Urothelium cell line (cell line): ENCODE measurements around the gene LAMTOR4.

ENCODE experiments used
- DNase-seq: peaks from one replicate; pipeline ENCODE4 v3.0.0; 2011; ENCODE audit warnings: low spot score, mixed read lengths
- FAIRE-seq: peaks from 2 replicates; lab custom pipeline; 2011; peaks lifted over from hg19 to GRCh38; lab: Jason Lieb, UNC

Gene LAMTOR4

DNA sequence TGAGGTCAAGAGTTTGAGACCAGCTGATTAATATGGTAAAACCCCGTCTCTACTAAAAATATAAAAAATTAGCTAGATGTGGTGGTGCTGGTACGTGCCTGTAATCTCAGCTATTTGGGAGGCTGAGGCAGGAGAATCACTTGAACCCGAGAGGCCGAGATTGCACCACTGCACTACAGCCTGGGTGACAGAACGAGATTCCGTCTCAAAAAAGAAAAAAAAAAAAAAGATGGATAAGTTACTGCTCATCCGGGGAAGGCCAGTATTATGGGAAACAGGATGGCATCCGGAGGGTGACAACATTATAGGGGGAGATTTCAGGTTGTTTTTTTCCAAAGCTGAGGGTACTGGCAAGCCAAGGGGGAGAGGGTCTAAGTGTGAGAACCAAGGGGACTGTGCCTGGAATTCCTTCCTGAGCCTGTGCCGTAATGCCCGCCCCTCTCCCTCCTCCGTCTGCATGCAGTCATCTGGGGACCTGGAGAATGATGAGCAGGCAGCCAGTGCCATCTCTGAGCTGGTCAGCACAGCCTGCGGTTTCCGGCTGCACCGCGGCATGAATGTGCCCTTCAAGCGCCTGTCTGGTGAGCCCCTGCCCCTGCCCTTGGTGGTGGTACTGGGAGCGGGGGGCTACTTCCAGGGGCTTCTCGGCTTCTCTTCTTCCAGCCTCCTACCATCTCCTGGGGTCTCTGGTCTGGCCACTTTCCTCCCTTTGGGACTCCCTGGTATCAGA, 4.4 kb downstream of the LAMTOR4 start:
- FAIRE-seq (no peak), DNase-seq (no peak)

DNA sequence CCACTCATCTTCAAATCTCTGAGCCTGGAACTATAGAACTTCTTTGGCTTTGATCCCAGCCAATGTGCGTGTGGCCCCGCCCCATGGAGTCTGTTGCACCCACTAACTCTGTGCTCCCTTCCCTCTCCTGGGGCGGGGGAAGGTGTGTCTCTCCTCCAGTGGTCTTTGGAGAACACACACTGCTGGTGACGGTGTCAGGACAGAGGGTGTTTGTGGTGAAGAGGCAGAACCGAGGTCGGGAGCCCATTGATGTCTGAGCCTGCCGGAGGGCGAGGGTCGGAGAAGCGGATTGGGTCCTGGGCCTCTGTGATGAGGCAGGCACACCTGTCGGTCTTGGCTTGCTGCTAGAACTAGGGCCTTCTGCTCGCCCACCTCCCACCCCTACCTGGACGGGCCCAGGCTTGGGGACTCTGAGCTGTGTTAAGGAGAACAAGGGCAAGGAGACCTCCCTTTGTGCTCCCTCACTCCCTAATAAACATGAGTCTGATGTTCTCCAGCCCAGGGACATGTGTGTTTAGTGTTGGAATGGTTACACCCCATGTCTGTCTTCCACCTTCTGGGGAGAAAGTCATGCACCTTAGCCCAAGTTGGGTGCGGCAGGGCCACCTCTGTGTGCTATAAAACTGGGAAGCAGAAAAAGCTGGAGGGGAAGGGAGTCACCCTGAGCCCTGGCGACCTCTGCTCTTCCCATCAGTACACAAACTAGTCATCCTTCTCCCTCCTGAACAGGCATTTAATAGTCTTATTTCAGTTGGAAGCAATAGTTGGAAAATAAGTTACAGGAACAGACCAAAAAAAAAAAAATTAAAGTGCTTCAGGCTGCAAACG, 5.2 kb downstream of the LAMTOR4 start:
- no peak for FAIRE-seq
- DNase-seq, result no peak

DNA sequence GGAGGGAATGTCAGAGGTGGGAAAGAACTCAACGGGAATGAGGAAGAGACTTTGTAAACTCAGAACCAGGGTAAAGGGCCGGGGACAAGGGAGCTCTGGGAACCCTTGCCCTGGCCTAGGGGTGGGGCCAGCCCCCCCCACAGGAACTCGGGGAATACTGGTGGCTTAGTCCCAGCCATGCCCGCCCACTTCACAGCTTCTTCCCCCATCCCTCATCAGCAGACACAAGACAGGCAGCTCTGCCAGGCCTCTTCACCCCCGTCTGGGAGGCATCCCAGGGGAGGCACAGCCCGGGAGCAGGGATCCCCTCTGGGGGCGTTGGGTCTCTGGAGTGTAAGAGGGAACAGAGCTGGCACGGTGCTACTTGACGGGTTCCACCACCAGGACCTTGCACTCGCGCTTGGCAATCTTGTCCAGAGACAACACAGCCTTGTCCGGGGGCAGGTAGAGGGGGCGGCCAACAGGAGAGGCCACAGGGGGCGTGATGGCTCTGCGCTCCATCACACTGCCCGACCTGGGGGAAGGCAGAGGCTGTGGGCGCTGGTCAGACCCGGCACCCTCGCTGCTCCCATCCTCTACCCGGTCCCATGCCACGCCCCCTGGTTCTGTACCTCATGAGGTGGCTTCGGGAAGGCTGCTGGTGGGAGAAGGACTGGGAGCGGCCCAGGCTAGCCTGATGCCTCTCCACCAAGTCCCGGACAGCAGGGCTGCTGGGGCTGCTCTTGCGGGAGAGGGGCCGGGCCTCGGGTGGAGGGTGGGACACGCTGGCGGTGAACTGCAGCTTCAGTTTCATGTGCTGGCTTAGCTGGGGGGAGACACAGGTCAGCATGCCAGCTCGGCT, 6.2 kb downstream of the LAMTOR4 start:
- FAIRE-seq (no peak), DNase-seq (no peak)

DNA sequence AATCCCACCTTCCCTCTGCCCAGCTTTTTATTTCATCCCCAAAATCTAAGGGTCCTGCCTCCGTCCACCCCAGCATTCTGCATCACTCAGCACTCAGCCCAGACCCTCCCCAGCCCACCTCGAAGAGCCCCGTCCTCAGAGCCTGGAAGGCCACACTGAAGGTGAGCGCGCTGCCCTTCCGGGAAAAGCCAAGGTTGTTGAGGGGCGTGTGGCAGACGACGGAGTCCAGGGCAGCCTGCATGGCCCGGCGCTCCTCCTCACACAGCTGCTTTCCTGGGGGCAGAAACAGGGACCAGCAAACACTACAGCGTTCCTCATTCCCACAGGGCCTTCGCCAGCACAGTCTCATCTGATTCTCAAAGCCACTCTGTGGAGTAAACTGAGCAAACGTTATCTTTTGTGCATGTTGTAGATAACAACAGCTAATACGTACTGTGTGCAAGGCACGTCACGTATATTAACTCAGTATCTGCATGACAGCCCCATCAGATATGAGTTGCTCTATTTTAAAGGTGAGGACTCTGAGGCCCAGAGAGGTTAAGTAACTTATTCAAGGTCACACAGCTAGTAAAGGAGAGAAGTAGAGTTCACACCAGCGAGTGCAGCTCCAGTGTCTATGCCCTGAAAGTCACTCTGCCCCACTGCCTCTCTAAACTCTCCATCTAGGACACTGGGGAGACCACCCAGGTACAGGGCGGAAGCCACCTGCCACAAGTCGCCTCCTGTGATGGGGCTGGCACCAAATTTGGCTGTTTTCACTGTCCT, 7.0 kb downstream of the LAMTOR4 start:
- no peak for DNase-seq
- FAIRE-seq, result no peak

DNA sequence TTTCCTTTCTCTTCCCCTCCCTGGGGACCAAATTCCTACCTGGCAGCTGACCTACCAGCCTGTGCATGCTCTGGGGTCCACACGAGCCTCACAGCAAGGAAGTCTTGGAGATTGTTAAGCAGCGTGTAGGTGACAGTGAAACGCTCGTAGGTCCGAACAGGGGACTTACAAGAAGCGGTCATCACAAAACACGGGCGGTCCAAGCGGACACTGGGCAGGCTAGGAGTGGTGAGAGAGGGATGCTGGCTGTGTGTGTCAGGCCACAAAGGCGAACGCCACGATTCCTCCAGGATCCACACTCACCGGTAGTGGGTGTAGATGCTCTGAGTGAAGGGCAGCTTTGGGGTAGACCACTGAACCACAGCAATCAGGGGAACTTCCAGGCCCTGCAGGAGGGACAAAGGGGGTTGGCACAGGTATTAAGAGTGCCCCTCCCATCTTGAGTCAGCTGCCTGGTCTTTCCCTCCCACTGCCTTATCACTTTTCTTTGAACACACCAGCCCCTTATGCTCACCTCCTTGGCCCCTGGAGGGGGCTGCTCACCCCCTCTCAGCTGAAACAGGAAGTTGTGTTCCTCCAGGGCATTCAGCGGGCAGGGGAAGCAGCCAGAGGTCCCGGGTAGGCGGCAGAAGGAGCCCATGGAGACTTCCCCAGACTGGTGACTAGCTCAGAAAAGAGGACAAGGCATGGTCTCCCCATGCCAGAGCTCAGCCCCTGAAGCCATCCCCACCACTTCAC, 7.8 kb downstream of the LAMTOR4 start:
- DNase-seq, result no peak
- no peak for FAIRE-seq

DNA sequence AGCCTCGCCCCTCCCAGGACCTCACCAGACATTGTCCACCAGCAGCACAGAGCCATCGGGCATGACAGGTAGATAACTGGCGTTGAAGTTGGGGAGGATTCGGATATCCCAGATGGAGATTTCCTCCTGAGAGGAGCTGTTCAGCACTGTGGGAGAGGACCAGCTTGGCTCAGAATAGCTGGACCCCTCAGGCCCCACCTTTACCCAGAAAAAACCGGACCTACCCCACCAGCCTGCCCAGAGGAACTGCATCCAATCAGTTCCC, 8.3 kb downstream of the LAMTOR4 start:
- DNase-seq (no peak), FAIRE-seq (no peak)

DNA sequence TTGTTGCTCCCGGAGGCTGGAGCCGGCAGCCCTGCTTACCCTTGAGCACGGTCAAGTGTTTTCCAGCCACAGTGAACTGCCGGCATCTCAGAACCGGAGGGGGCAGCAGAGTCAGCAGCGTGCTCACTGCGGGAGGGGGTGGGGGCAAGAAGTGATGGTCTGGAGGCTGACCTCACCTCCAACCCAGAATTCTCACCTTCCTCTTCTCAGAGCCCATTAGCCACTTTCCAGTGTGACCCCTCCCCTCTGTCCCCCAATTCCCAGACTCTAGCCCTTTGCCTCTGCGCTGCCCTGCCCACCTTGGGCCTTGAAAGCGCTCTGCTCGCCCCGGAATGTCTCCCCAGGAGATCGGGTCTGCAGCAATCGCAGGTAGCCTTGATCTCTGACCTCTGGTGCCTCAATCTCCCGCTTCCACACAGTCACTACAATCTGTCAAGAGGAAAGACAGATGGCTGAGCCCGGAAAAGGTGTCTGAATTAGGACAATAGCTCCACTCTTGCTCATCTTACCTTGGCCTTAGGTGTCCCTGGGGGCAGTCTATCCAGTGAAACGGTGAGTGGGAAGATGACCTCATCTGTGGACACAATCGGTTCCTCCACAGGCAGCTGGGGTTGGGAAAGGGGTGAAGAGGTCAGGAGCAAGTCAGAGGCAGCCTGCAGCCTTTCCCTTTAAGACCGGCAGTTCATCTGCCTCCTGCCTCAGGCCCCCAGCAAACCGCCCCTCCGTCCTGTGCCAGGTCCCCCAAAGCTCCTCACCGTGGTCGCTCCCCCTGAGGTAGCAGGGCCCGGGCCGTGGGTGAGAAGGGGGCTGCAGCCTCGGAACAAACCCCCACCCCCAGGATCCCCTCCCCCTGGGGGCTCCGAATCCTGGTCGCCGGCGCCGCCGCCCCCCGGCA, 8.9 kb downstream of the LAMTOR4 start:
- FAIRE-seq, result no peak
- DNase-seq, result peak; percentile 70

DNA sequence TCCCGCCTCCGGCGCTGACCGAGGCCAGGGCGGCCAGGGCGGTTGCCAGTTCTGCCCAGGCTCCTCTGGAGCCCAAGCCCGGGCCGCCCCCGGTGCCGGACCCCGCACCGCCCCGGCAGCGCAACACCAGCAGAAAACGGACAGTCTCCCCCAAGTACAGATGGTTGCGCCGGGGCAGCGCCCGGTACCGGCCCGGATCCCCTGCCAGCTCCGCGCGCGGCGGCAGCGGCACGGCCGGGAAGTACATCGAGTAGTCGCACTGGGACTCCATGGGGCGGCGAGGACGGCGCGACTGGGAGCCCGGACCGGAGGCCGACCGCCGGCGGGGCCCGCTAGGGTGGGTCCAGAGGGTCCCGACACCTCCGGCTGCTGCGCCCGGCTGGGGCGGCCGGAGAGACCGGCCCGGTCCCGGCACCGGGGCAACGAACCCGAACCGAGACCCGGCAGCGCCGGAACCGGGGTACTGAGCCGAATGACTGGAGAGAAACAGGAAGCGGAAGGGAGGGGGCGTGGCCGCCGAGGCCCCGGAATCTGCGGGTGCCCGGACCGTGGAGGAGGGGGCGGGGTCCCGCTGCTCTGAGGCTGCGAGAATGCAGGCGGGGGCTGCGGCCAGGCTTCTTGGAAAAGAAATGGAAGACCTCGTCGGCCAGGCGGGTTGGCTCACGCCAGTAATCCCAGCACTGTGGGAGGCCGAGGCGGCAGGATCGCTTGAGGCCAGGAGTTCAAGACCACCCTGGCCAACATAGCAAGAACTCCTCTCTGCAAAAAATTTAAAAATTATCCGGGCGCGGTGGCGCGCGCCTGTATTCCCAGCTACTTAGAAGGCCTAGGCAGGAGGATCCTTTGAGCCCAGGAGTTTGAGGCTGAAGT, 9.7 kb downstream of the LAMTOR4 start, which contains the start of gene TRAPPC14:
TSS of gene TRAPPC14 (minus strand) at position 495 of the 870 bp plus-strand sequence. CDS start at position 271, 224 bp downstream.
- peak; percentile 99 for DNase-seq
- FAIRE-seq, result no peak

DNA sequence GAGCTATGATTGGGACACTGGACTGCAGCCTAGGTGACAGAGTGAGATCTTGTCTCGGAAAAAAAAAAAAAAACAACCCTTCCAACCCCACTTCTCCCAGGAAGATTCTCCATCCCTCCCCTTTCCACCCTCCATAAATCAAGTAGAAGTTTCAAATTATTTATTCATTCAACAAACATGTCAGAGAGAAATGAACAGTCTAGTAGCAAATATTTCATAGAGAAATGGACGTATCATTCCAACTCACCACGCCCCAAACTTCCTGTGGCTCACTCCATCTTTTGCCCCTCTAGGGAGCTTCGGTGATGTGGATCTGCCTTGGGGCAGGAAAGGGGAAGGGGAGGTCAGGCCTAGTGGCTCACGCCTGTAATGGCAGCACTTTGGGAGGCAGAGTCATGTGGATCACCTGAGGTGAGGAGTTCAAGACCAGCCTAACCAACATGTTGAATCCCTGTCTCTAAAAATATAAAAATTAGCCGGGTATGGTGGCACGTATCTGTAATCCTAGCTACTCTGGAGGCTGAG, 10.4 kb downstream of the LAMTOR4 start:
- DNase-seq (no peak), FAIRE-seq (no peak)

DNA sequence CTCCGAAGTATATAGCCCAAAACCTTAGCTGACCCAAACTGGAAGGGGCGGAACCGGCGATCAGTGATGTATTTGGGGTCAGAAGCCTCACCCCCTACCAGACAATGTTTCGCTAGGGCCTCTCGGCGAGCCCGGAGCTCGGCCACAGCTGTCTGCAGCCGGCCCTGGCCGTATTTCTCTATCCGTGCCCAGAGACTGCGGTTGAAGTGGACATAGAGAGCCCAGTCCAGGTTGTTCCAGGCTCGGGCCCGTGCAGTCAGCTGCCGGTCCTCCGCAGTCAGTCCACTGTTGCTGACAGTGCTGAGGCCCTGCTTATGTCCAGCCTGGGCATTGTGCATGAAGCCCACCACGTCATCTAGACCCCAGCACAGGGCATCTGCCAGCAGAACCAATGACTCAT, 11.3 kb downstream of the LAMTOR4 start:
- DNase-seq (no peak), FAIRE-seq (no peak)

DNA sequence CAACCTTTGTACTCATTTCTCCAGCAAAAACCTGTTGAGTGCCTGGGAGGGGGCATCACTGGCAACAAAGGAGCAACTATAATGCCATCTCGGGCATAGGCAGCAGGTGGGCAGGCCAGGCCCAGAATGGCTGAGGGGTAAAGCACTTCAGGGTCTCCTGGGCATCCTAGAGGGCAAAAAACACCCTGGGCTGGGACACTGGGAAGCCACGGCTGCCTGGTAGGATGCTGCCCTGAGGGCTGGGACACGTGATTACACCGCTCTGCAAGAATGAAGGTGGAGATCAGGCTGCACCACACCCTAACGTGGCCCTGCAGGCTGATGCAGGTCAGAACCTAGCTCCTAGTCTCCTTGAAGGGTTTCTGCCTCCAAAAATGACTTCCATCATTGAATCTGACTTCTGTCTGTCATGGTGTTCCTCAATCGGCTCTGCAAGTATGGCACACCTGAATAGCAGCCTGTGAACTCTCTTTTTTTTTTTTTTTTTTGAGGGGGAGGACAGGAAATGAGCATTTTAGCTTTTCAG, 14.4 kb downstream of the LAMTOR4 start:
- peak; percentile 50 for DNase-seq
- no peak for FAIRE-seq

DNA sequence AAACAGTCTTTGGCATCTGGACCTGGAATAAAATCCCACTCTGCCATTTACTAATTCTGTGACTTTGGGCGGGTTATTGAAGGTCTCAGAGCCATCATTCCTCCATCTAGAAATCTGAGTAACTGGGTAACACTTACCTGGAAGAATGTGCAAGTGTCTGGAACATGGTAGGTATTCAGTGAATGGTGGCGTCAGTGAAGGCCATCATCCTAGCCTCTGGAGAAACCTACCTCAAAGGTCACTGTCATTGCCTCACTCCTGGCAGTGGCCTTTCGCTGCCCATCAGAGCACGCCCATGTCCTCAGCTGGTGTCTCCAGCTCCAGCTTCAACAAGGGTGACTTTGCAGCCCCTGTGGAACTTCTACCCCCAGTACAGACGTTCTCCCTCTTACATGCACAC, 15.2 kb downstream of the LAMTOR4 start:
- no peak for FAIRE-seq
- no peak for DNase-seq

DNA sequence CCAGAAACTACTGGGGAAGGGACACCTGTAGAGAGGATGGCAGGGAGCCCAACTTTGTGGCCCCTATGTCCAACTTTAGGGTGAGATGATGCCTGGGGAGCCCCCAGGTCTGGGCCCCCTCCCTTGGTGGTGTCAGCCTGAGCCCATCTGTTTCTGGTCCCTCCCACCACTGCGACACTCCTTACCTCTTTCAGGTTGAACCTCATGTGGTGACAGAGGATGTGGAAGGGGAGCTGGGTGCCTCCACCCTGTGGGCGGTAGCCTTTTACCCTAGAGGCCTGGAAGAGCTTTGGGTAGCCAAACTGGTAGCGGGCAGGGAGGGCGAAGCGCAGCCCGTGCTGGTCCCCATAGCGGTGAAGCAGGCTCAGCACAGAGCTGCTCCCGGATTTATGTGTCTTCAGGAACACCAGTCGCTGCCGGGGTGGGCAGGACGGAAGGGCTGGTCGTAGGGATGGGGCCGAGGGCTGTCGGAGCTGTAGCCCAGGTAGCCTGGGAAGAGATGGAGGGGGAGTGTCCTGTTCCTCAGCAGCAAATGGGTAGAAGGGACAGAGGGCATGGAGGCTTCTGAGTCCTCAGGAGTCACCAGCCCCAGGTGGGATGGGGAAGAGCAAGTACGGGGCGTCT, 17.7 kb downstream of the LAMTOR4 start:
- DNase-seq (no peak), FAIRE-seq (no peak)

DNA sequence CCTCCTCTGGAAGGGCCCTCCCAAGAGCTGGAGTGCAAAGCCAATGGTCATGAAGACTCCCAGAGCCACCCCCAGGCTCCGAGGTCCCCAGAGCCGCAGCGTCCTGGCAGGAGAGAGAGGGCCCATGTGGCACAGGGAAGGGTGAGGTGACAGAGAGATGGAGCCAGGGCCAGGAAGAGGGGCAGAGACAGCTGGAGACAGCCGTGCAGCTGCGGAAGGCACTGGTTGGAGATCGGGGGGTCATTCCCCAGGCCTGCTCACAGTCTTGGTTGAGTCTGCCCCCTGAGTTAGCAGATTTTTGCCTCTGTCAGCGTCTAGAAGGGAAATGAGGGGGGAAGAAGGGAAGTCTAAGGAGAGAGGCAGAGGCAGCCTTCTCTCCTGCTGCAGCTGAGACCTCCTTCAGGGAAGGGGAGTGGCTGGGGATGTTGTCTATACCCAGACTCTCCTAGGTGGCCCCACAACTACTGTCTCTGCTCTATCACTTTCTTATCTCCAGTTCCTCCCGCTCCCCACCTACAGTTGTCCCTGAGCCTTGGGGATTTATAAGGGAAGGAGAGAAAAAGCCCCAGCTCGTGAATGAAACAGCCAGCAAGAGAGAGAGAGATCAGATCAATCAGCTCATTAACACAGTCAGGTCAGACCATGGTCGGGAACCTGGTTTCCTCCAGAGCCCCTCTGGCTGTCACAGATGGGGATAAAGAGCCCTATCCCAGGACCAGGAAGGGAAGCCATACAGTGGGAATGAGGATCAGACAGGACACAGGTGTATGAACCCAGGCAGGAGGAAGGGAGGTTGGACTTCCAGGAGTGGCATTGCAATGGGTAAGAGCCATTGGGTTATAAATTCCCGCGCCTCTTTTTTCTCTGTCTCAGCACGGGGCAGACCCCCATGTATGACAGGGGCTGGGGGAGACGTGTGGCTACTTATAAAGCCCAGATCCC, 18.5 kb downstream of the LAMTOR4 start:
- no peak for FAIRE-seq
- DNase-seq, result no peak

DNA sequence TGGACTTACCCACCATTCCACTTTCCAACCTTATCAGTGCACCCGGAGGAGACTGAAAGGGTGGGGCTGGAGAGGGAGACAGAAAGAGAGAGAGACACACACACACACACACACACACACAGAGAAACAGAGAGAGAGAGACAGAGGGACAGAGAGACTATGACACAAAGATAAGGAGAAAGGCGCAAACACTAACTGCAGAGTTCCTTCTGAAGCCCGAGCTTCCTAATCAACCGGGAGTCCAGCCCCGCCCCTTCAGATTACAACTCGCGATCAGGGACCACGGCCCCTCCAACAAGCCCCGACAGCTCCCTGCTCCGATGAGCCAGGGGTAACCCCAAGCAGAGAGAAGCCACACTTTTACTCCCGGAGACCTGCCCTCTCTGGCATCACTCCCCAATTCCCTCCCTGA, 19.2 kb downstream of the LAMTOR4 start:
- DNase-seq (no peak), FAIRE-seq (no peak)
